ENCODE measurements around the gene ARHGAP35. TPM values are rescaled to one million over a fixed set of nuclear protein-coding genes. Genes with fewer than 3 reads are reported as not detected.
"Not testable (repeated sequence)": the region's sequence is repeated elsewhere in the genome, so short reads cannot be mapped to it uniquely, and the experiment has no call there.

ARHGAP35 gene
- total RNA-seq, 2 donors from 2014 or later, result 27.6 to 42.9 TPM

DNA sequence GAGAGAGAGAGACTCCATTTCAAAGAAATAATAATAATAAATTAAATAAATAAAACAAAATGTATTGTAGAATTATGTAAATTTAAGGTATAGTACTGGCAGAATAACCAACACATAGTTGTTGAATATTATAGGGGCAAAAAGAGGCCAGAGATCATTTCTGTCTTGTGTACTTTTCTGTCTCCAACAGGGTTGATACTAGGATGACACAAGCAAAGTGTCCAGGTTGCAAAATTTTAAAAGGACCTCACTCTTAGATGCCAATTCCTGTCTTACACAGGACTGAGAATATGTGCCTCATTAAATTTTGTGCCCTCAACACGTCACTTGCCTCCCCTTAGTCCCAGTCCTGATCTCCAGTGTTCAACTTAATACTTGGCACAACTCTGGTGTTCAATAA lies 8.0 kb upstream of the ARHGAP35 start:
- no peak overlapping the region for H3K27ac Mint-ChIP-seq
- H3K4me1 Mint-ChIP-seq (ENCODE audit: low read depth in 2 of 2), result peaks cover 26 to 31% of the 10 kb centered on the region in 2 donors
- H3K27me3 Mint-ChIP-seq, result no peaks in the 10 kb centered on the region
- H3K9me3 Mint-ChIP-seq, result no peaks in the 10 kb centered on the region
- DNase-seq (ENCODE audit: low spot score) (no peak), ATAC-seq (no peak)
- no peaks in the 10 kb centered on the region for H3K36me3 Mint-ChIP-seq
- no peak overlapping the region for H3K4me3 Mint-ChIP-seq

GRCh38 chr19:46854698-46855097 lies 6.1 kb upstream of the ARHGAP35 start:
- not testable (repeated sequence) for H3K27me3 Mint-ChIP-seq

DNA sequence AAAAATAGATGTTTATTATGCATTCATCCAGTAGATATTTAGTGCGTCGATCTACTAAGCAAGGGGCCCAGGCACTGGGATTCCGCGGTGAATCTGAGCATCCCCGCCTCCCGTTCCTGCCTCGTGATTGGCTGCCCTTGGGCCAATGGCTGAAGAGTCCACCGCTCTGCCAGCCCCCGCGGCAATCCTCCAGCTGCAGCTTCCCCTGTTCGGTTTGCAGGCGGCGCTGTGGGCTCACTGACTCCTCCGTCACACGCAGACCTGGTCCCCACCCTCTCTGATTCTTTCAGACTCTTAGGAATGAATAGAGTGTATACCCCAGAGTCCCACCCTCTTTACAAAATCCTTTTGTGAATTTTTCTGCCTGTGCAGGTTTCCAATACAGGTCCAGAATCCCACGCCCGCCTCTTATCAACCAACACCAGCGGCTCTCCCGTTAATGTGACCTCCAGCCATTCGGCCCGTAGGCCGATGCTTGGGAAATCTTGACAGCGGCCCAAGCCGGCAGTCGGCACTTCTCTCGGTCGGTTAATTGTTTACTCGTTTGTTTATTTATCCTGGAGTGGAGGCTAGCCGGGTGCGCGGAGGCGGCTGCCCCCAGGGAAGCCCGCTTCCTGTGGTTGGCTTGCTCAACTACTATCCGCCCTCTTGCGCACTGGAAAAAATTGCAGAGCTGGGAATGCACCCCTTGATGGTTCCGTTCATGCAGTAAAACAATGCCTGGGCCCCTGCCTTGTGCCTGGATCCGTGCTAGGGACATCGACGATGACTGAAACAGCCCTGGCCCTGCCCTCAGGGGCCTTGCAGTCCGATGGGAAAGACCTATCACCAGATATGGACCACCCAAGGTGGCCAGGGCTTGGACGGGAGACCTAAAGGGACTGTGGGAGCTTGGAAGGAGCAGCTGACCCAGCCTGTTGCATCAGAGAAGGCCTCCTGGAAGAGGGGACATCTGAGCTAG lies 4.5 kb upstream of the ARHGAP35 start:
- Mint-ChIP-seq H3K27me3 (no peaks in the 10 kb centered on the region), H3K4me3 (peak overlapping the region; percentile 82), H3K9me3 (no peaks in the 10 kb centered on the region), H3K27ac (peak overlapping the region in 1 of 2 donors; percentile 79), H3K36me3 (no peaks in the 10 kb centered on the region), H3K4me1 (ENCODE audit: low read depth in 2 of 2) (peaks cover 15 to 20% of the 10 kb centered on the region in 2 donors)
- DNase-seq (ENCODE audit: low spot score) (peak; percentile 94), ATAC-seq (peak; percentile 77 to 81)

More at GRCh38 chr19:46854698-46855097, 6.1 kb upstream of the ARHGAP35 start:
- peaks cover 22 to 25% of the 10 kb centered on the region in 2 donors for H3K4me1 Mint-ChIP-seq (ENCODE audit: low read depth in 2 of 2)
- H3K4me3 Mint-ChIP-seq; H3K27ac Mint-ChIP-seq; H3K9me3 Mint-ChIP-seq; ATAC-seq; H3K36me3 Mint-ChIP-seq; DNase-seq (ENCODE audit: low spot score): not testable (repeated sequence)

GRCh38 chr19:46859637-46860124 lies 1.1 kb upstream of the ARHGAP35 start:
- ATAC-seq (no peak), DNase-seq (ENCODE audit: low spot score) (no peak)
- Mint-ChIP-seq H3K27ac (peak overlapping the region; percentile 78 to 87), H3K36me3 (no peaks in the 10 kb centered on the region), H3K9me3 (no peaks in the 10 kb centered on the region), H3K4me3 (peak overlapping the region; percentile 94), H3K27me3 (no peaks in the 10 kb centered on the region), H3K4me1 (ENCODE audit: low read depth in 2 of 2) (peaks cover 15 to 17% of the 10 kb centered on the region in 2 donors)

GRCh38 chr19:46860125-46860845 lies 512 bp upstream of the ARHGAP35 start:
- H3K4me3 Mint-ChIP-seq, result peak overlapping the region; percentile 94
- H3K36me3 Mint-ChIP-seq, result no peaks in the 10 kb centered on the region
- H3K9me3 Mint-ChIP-seq, result no peaks in the 10 kb centered on the region
- H3K4me1 Mint-ChIP-seq (ENCODE audit: low read depth in 2 of 2), result peaks cover 17 to 20% of the 10 kb centered on the region in 2 donors
- no peaks in the 10 kb centered on the region for H3K27me3 Mint-ChIP-seq
- ATAC-seq (peak; percentile 93), DNase-seq (ENCODE audit: low spot score) (peak; percentile 97)
- H3K27ac Mint-ChIP-seq, result peak overlapping the region; percentile 78 to 87

DNA sequence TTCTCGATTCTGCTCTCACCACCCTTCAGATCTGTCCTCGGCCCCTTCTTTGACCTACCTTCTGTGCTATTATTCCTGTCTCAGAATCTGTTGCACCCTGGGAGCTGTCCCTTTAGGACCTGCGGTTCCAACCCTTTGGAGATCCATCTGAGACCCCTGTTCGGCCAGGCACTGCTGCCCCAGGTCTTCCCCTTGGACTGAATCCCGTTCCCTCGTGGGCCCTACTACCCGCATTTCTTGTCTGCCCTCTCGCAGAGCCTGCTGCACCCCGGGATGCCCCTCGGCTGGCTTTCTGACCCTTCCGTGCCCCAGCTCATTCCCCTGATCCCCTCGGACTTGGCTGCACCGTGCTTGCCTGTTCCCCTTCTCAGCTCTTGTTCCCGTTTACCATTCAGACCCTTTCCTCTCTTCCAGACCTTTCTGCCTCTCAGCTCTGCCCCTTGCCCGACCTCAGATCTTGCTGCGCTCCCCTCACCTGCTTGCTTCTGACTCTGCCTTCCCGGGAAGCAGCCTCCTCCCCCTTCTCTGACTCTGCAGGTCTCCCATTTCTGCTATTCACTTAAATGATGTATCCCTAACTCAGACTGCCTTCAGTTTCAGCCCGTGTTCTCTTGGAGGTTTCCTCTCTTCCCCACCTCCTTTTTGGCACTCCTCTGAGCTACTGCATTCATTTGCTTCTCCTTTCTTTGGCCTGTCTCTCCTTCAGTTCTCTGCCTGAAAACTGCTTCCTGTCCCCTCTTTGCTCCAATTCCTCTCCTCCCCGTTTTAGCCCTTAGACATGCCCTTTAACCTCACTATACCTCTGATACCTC lies 1.1 kb downstream of the ARHGAP35 start:
- H3K27ac Mint-ChIP-seq, result no peak overlapping the region
- H3K27me3 Mint-ChIP-seq, result no peaks in the 10 kb centered on the region
- H3K4me3 Mint-ChIP-seq, result no peak overlapping the region
- ATAC-seq (no peak), DNase-seq (ENCODE audit: low spot score) (no peak)
- no peaks in the 10 kb centered on the region for H3K36me3 Mint-ChIP-seq
- H3K4me1 Mint-ChIP-seq (ENCODE audit: low read depth in 2 of 2), result peaks cover 20 to 21% of the 10 kb centered on the region in 2 donors
- H3K9me3 Mint-ChIP-seq, result no peaks in the 10 kb centered on the region

DNA sequence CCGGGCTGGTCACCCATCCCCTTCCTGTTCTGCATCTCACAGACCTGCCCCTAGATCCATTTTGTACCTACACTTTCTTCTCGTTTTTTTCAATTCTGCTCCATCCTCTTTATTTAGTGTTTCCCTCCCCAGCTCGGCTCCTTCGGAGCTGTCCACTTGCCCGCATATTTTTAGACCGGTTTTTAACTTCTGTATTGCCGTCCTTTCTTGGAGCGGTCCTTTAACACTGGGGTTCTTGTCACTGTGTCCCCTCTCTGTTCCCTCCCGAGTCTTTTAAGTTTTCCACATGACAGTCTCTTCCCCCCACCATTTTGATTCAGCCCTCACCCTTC lies 1.7 kb downstream of the ARHGAP35 start:
- H3K9me3 Mint-ChIP-seq, result no peaks in the 10 kb centered on the region
- DNase-seq (ENCODE audit: low spot score), result no peak
- no peak for ATAC-seq
- no peak overlapping the region for H3K27ac Mint-ChIP-seq
- no peaks in the 10 kb centered on the region for H3K27me3 Mint-ChIP-seq
- H3K36me3 Mint-ChIP-seq, result no peaks in the 10 kb centered on the region
- peaks cover 25 to 26% of the 10 kb centered on the region in 2 donors for H3K4me1 Mint-ChIP-seq (ENCODE audit: low read depth in 2 of 2)
- no peak overlapping the region for H3K4me3 Mint-ChIP-seq

DNA sequence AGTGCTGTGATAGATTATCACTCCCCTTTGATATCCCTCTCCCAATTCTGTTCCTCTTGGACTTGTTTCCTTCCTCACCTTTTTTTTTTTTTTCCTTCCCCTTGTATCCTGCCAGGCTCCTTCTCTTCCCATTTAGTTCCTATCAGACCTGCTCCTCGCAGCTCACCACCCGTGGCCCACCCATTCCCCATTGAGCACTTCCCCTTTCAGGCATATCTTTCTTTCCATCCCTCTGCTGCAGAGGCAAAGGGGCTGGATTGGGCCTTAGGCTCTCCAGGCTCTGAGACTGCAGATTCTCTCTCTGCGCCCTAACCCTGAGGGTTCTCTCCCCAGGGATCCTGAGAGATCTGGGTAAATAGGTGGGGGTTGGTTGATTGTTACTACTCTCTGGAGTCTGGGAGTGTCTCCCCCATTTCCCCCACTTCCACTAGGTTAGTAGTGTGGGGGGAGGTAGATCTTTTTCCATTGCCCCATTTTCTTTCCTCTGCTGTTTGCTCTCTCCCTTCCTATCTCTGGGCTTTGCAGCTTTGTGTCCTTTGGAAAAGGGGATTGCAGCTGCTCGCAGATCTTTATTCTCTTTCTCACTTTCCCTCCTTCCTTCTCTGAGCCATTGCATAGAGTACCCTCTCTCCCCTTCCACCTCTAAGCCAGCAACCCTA lies 2.3 kb downstream of the ARHGAP35 start:
- no peak for ATAC-seq
- H3K27ac Mint-ChIP-seq, result no peak overlapping the region
- DNase-seq (ENCODE audit: low spot score), result no peak

DNA sequence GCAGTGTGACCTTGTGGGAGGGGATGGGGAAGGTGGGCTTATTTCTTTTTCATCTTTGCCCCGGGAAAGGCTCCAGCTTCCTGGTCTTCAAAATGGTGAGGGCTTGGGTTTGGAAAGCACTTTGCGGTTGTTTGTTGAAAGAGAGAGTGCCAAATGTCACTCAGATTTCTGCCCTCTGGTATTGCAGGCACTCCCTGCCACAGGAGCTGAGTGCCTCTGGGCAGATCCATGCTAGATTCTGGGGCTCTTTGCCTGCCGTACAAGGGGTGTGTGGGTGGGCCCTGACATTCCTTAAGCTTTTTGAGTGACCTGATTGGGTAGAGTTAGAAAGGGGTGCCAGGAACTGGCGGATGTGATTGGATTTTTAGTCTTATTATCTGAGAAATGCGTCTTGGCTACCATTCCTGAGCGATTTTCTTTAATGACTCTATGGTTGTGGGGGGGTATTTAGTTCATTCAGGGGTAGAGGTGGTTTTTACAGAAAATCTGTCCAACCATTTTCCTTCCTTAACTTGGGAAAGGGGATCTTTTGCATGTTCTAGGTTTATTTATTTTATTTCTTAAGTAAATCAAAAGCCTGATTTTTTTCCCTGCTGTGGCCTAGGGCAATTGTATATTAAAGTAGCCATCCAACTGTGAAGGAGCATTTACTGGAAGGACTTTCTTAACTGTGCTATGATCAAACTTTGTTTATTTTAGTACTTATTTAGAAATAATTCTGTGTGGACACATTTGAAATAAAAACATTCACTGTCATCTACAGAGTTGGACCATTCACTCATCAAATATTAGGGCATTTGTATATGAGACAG lies 3.2 kb downstream of the ARHGAP35 start:
- DNase-seq (ENCODE audit: low spot score) (no peak), ATAC-seq (no peak)
- Mint-ChIP-seq H3K4me1 (ENCODE audit: low read depth in 2 of 2) (peaks cover 31 to 32% of the 10 kb centered on the region in 2 donors), H3K27ac (no peak overlapping the region), H3K36me3 (no peaks in the 10 kb centered on the region), H3K4me3 (no peak overlapping the region), H3K9me3 (no peaks in the 10 kb centered on the region), H3K27me3 (no peaks in the 10 kb centered on the region)

More for the DNA sequence above, 2.3 kb downstream of the ARHGAP35 start:
- Mint-ChIP-seq H3K36me3 (no peaks in the 10 kb centered on the region), H3K9me3 (no peaks in the 10 kb centered on the region), H3K27me3 (no peaks in the 10 kb centered on the region), H3K4me1 (ENCODE audit: low read depth in 2 of 2) (peaks cover 26 to 27% of the 10 kb centered on the region in 2 donors), H3K4me3 (no peak overlapping the region)

- no peaks in the 10 kb centered on the region for H3K9me3 Mint-ChIP-seq
Observed at GRCh38 chr19:46866407-46867136, 5.8 kb downstream of the ARHGAP35 start.

GRCh38 chr19:46867170-46867569 lies 6.4 kb downstream of the ARHGAP35 start:
- no peak for DNase-seq (ENCODE audit: low spot score)
- Mint-ChIP-seq H3K4me1 (ENCODE audit: low read depth in 2 of 2) (peaks cover 24 to 34% of the 10 kb centered on the region in 2 donors), H3K9me3 (no peaks in the 10 kb centered on the region), H3K27me3 (no peaks in the 10 kb centered on the region), H3K27ac (peak overlapping the region in 1 of 2 donors; percentile 28), H3K36me3 (no peaks in the 10 kb centered on the region), H3K4me3 (no peak overlapping the region)
- no peak for ATAC-seq

More at GRCh38 chr19:46866407-46867136, 5.8 kb downstream of the ARHGAP35 start:
- no peaks in the 10 kb centered on the region for H3K36me3 Mint-ChIP-seq
- DNase-seq (ENCODE audit: low spot score) (no peak), ATAC-seq (no peak)
- H3K27me3 Mint-ChIP-seq, result no peaks in the 10 kb centered on the region
- peak overlapping the region in 1 of 2 donors; percentile 28 for H3K27ac Mint-ChIP-seq
- H3K4me3 Mint-ChIP-seq, result no peak overlapping the region
- H3K4me1 Mint-ChIP-seq (ENCODE audit: low read depth in 2 of 2), result peaks cover 24 to 32% of the 10 kb centered on the region in 2 donors

Data from natural killer cell treated with Interleukin-12 subunit alpha and Interleukin-12 subunit beta and Interleukin-15 and Interleukin-18, amount 100 ng/mL, for 72 hours (primary cell).